Measurements from ENCODE around the gene UPK2. TPM values are rescaled to one million over a fixed set of nuclear protein-coding genes. Genes with fewer than 3 reads are reported as not detected.

UPK2 gene
- total and polyA plus RNA-seq, 2 of the 13 experiments (the other 11 are each of a cell fraction or from before 2014, with no cell fraction given), result not detected

- TF ChIP-seq HDAC1 (CRISPR knock-in tag; IDR thresholded peaks at IDR 0.05) (peak; percentile 32; the same call in 1 of the 2 replicates), KDM4B (CRISPR knock-in tag; IDR thresholded peaks at IDR 0.05) (peak; percentile 60; the same call in 1 of the 2 replicates), RXRA (CRISPR knock-in tag; IDR thresholded peaks at IDR 0.05) (peak; percentile 71; the same call in 1 of the 2 replicates), ZBTB20 (CRISPR knock-in tag; IDR thresholded peaks at IDR 0.05; ENCODE audit: borderline replicate concordance, low read depth) (no peak), ZBED4 (CRISPR knock-in tag; IDR thresholded peaks at IDR 0.05; ENCODE audit: borderline replicate concordance) (0 out of 2 replicates have a peak, but pooled peaks have one; percentile 67), SOX5 (CRISPR knock-in tag; IDR thresholded peaks at IDR 0.05; ENCODE audit: borderline replicate concordance) (peak; percentile 18; the same call in 1 of the 2 replicates), ZNF639 (CRISPR knock-in tag; conservative IDR thresholded peaks at IDR 0.05) (peak; percentile 45; the same call in 1 of the 2 replicates), CBFB (CRISPR knock-in tag; IDR thresholded peaks at IDR 0.05) (peak; percentile 20; the same call in 1 of the 2 replicates), ZNF883 (CRISPR knock-in tag; IDR thresholded peaks at IDR 0.05; ENCODE audit: not compliant biosample characterization) (peak; percentile 48), KDM5B (CRISPR knock-in tag; IDR thresholded peaks at IDR 0.05; ENCODE audit: borderline replicate concordance) (no peak; the same call in 1 of the 2 replicates), NCOA2 (CRISPR knock-in tag; IDR thresholded peaks at IDR 0.05) (0 out of 2 replicates have a peak, but pooled peaks have one; percentile 14), ZNF281 (CRISPR knock-in tag; IDR thresholded peaks at IDR 0.05; ENCODE audit: borderline replicate concordance) (0 out of 2 replicates have a peak, but pooled peaks have one; percentile 16), ZNF691 (CRISPR knock-in tag; IDR thresholded peaks at IDR 0.05; ENCODE audit: borderline replicate concordance, low read depth) (no peak), NR2F1 (CRISPR knock-in tag; IDR thresholded peaks at IDR 0.05) (no peak), MTF2 (CRISPR knock-in tag; IDR thresholded peaks at IDR 0.05; ENCODE audit: borderline replicate concordance) (no peak), GLI4 (CRISPR knock-in tag; IDR thresholded peaks at IDR 0.05; ENCODE audit: borderline replicate concordance) (no peak)
Observed at GRCh38 chr11:118907051-118908042, 48.8 kb upstream of the UPK2 start (continued).

All from HepG2 (cell line).